ACC112 (cell line): ENCODE results near the gene FGFBP2.

ENCODE experiments used
- H2AFZ ChIP-seq: fragments of 200-600 bp; sonication (generic); one replicate; pipeline ENCODE4 v1.6.0; 2017; ENCODE audit warnings: antibody characterized with exemption, low read length; ENCODE audit not compliant: unreplicated experiment
- H3K27ac ChIP-seq: fragments of 200-600 bp; sonication (generic); 2 replicates; pipeline ENCODE4 v1.5.1; 2014; ENCODE audit warnings: low read depth, mild to moderate bottlenecking, antibody characterized with exemption, low read length, moderate library complexity
- H3K27me3 ChIP-seq: fragments of 200-600 bp; sonication (generic); 2 replicates; pipeline ENCODE4 v1.6.1; 2014; ENCODE audit warnings: mild to moderate bottlenecking, antibody characterized with exemption, low read length, moderate library complexity, mixed read lengths; ENCODE audit not compliant: insufficient read depth
- H3K36me3 ChIP-seq: fragments of 200-600 bp; sonication (generic); 2 replicates; pipeline ENCODE4 v1.6.1; 2016; ENCODE audit warnings: mild to moderate bottlenecking, antibody characterized with exemption, low read length, moderate library complexity, mixed read lengths; ENCODE audit not compliant: insufficient read depth
- H3K4me1 ChIP-seq: fragments of 200-600 bp; sonication (generic); one replicate; pipeline ENCODE4 v1.6.1; 2016; ENCODE audit warnings: low read length, mixed read lengths; ENCODE audit not compliant: insufficient read depth, unreplicated experiment, control insufficient read depth
- H3K4me3 ChIP-seq: fragments of 200-600 bp; sonication (generic); 2 replicates; pipeline ENCODE4 v1.5.1; 2014; ENCODE audit warnings: mild to moderate bottlenecking, low read depth, low read length
- H3K79me2 ChIP-seq: fragments of 200-600 bp; sonication (generic); one replicate; pipeline ENCODE4 v1.6.0; 2016; ENCODE audit warnings: low read length; ENCODE audit not compliant: control insufficient read depth, unreplicated experiment, insufficient read depth

Gene FGFBP2

DNA sequence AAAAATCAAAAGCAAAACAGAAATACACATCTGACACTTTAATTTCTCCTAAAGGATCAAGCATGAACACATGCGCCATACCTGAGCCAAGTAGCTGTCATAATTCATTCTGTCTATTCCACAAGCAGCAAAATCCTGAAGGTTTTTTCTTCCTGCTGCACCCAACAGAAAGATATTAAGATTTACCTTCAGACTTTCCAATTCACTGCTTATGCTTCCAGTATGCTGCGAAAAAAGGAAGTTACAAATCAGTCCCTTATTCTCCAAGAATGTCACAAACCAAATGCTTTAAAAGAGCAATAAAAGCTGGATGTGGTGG, 29.2 kb upstream of the FGFBP2 start:
- Histone ChIP-seq H3K4me1 (no peaks in the 10 kb centered on the region), H3K79me2 (no peaks in the 10 kb centered on the region), H3K36me3 (no peaks in the 10 kb centered on the region), H3K27ac (no peak overlapping the region), H3K4me3 (no peak overlapping the region), H2AFZ (no peak overlapping the region), H3K27me3 (peaks cover 83% of the 10 kb centered on the region)

DNA sequence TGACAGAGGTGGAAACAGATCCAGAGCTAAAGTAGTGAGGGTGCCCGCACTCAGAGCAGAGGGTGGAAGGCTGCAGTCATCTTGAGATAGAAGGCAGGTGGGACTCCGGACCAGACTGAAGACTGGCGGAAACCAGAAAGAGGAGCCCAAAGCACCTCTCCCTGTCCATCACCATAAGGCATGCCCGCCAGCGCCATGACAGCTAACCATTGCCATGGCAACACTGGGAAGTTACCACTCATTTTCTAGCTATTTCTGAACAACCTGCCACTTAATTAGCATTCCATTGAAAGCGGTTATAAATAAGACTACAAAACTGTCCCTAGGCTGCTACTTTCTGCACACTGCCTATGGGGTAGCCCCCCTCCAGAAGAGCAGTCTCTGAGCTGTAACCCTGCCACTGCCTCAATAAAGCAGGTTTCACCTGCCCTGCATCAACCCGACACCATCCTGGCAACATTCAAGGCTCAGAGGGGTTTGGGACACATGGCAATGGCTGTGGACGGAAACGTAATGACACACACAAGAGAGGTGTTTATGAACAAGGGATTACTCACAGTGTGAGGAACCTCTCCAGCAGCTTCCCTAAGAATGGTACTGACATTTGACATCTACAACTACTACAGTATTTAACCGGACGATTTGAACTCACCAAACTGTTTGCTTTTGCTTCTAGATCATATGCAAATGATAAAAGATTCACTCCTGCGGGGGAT, 27.8 kb upstream of the FGFBP2 start:
- H3K27ac ChIP-seq = no peak overlapping the region
- no peaks in the 10 kb centered on the region for H3K79me2 ChIP-seq
- H2AFZ ChIP-seq = no peak overlapping the region
- H3K27me3 ChIP-seq = peaks cover 92% of the 10 kb centered on the region
- H3K4me1 ChIP-seq = no peaks in the 10 kb centered on the region
- H3K36me3 ChIP-seq = no peaks in the 10 kb centered on the region
- no peak overlapping the region for H3K4me3 ChIP-seq

DNA sequence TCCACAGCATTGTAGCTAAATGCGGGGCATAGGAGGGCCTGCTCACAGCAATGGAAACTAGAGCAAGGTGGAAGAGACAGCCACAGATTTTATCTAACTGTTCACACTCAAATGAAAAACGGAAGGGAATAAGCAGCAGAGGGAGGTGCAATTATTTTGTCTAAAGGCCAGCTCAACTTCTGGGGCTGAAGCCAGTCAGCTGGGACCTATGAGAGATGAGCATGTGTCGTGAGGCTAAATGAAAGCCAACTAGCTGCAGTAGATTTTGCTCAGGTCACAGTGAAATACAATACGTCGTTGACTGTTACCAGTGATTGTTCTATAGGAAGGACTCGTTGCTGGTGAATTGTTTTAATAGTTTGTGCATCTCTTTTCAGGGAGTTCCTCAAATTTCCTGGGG, 26.4 kb upstream of the FGFBP2 start:
- no peak overlapping the region for H3K27ac ChIP-seq
- peaks cover 80% of the 10 kb centered on the region for H3K27me3 ChIP-seq
- H2AFZ ChIP-seq = no peak overlapping the region
- no peaks in the 10 kb centered on the region for H3K36me3 ChIP-seq
- H3K79me2 ChIP-seq = no peaks in the 10 kb centered on the region
- H3K4me3 ChIP-seq = no peak overlapping the region
- H3K4me1 ChIP-seq = no peaks in the 10 kb centered on the region

DNA sequence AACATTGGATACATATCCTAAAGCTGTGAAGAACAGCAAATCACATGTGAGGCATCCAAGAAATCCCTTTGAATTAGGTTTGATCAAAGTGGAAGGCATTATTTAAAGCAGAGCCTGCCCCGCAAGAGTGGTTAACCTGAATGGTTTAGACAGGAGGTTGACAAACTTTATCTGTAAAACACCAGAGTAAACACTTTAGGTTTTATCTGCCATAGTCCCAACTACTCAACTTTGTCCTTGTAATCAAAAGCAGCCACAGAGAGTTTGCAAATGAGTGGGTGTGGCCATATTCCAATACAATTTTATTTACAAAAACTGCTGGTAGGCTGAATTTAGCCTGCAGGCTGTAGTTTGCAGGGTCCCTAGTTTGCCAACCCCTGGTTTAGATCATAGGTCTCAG, 25.2 kb upstream of the FGFBP2 start:
- Histone ChIP-seq H3K4me1 (no peaks in the 10 kb centered on the region), H2AFZ (no peak overlapping the region), H3K27ac (no peak overlapping the region), H3K36me3 (no peaks in the 10 kb centered on the region), H3K4me3 (no peak overlapping the region), H3K79me2 (no peaks in the 10 kb centered on the region), H3K27me3 (peaks cover 77% of the 10 kb centered on the region)

DNA sequence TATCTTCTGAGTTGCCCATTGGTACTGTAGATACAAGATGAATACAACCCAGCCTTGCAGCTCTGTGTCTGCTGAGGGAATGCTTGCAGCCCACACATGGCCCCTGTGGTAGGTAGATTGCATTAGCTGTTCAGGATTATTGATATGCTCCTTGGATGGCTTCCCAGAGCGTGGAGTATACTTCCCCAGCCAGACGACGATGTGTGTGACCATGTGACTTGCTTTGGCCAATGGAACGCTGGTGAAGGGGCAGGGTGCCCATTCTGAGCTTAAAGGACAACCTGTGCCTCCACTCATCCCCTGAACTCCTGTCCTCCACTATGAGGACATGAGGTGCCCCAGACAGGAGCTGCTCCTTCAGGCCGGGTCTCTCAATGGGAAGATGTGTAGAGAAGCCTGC, 23.9 kb upstream of the FGFBP2 start:
- Histone ChIP-seq H2AFZ (no peak overlapping the region), H3K27ac (no peak overlapping the region), H3K4me1 (no peaks in the 10 kb centered on the region), H3K27me3 (peaks cover 72% of the 10 kb centered on the region), H3K79me2 (no peaks in the 10 kb centered on the region), H3K4me3 (no peak overlapping the region), H3K36me3 (no peaks in the 10 kb centered on the region)

DNA sequence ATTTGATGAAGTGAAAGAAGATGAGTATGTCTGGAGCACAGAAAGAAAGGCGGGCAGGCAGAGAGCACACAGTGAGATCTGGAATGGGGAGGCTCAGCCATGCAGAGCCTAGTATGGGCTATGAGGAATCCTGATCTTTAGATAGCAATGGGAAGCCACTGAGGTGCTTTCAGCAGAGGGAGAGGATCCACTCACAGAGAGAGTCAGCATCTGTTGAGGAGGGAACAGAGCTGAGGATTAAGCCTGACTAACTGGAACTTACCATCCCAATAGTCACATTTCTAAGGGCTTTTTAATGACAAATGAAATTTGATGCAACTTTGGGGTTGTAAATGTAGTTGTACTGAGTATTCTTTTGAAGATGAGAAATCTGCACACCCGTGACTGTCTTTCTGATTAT, 20.6 kb upstream of the FGFBP2 start:
- Histone ChIP-seq H3K36me3 (no peaks in the 10 kb centered on the region), H3K27me3 (peaks cover 49% of the 10 kb centered on the region), H3K4me3 (no peak overlapping the region), H3K79me2 (no peaks in the 10 kb centered on the region), H3K27ac (no peak overlapping the region), H3K4me1 (no peaks in the 10 kb centered on the region), H2AFZ (no peak overlapping the region)

DNA sequence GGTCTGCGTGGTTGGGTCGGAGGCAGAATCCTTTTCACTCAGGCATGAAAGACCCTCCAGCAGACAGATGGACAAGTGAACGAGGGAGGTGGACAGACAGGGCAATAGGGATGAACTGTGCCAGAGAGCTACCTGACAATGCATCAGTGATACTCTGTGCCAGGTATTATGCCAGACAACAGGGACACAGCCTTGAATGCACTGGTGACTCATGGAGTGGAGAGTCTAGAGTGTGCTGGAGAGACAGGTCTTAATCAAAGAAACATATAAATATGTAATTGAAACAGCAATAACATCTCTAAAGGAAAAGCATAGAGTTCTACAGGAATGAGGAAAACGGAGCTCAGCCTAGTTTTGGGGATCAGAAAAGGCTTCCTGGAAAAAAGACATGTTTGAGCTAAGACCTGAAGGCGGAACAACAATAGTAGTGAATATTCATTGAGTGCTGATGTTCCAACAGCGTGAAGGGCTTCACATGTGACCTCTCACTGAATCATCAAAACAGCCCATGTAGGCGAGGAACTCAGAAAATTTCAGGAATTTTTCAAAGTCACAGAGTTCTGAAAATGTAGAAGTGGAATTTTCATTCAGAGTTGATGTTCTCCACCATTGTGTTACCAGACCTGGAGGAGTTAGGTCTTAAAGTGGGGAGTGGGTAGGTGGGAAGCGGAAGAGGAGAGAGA, 20.0 kb upstream of the FGFBP2 start:
- Histone ChIP-seq H3K4me3 (no peak overlapping the region), H3K27ac (no peak overlapping the region), H3K36me3 (no peaks in the 10 kb centered on the region), H3K27me3 (peaks cover 49% of the 10 kb centered on the region), H2AFZ (no peak overlapping the region), H3K4me1 (no peaks in the 10 kb centered on the region), H3K79me2 (no peaks in the 10 kb centered on the region)

DNA sequence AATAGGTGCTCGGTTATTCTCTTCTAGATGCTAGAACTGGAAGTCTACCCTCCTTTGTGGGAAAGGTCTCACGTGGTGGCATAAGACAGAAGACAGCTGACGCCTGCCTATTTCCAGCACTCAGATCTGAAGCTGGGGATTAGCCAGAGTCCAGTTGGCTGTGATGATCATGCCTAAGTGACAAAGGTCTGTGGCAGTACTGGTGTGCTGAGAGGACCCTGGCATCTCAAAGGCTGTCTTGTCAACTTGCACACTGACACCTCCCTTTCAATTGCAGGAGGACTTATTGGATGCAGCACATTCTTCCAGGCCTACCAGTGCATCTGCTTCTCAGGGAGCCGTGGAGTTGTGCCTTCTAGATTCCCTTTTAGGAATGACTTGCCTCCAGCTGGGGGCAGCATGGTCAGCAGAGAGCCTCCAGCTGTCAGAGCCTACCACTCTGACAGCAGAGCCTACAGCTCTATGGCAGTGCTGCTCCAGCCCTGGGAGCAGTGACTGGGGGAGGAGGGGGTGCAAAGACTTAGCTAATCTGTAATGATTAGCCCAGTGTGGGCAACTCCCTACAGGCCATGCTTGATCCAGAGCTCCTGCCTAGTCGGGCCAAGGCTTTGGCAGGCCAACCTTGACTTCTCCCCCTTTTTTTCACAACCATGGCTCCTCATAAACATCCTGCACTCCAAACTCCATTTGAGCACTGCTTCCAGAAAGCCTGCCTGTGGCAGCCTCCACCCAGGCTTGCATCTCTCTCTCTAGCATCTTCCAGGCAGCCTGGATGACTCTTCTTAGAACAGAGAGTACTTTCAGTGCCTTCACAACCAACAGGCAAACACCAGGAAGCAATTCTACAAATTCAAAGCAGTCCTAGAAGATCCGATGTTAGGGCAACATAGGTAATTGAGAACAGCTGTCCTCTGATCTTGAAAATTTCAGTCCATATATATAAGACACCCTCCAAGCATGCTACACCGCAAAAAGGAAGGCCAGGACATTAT, 13.8 kb upstream of the FGFBP2 start:
- Histone ChIP-seq H3K4me3 (no peak overlapping the region), H3K27ac (no peak overlapping the region), H3K27me3 (peaks cover 71% of the 10 kb centered on the region), H3K79me2 (no peaks in the 10 kb centered on the region), H3K36me3 (no peaks in the 10 kb centered on the region), H3K4me1 (no peaks in the 10 kb centered on the region), H2AFZ (no peak overlapping the region)

DNA sequence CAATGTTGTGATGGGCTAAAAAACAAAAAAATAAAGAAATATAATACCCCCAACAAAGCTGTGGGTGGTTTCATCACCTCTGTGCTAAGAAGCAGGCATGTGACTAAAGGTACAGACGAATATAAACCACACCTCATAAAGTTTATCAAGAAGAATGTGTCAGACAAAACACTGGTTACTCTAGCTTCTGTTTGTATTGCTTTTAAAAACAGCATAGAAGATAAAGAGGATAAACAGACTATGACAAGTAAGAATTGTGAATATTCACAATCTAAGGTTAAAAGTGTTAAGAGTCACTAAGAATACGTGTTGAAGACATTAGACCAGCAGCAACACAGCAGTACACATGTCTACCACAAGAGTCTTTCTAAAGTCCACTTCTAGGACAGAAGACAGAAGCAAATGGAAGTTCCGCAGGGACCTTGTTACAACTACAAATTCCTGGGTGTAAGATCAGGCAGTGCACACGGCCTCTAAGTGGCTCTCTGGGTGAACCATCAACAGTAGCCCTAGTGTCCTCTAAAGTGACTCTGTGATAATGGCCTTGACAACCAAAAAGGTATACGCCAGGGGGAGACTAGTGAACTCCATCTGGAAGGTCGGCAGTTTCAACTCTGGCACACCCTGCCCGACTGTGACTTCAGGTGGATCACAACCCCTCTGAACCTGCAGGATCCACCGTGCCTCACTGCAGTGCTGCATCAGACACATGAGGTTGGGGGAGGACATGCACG, 8.3 kb upstream of the FGFBP2 start:
- H3K27me3 ChIP-seq = peaks cover 67% of the 10 kb centered on the region
- no peaks in the 10 kb centered on the region for H3K36me3 ChIP-seq
- H3K4me3 ChIP-seq = no peak overlapping the region
- H3K79me2 ChIP-seq = no peaks in the 10 kb centered on the region
- no peak overlapping the region for H2AFZ ChIP-seq
- H3K27ac ChIP-seq = no peak overlapping the region
- H3K4me1 ChIP-seq = no peaks in the 10 kb centered on the region

DNA sequence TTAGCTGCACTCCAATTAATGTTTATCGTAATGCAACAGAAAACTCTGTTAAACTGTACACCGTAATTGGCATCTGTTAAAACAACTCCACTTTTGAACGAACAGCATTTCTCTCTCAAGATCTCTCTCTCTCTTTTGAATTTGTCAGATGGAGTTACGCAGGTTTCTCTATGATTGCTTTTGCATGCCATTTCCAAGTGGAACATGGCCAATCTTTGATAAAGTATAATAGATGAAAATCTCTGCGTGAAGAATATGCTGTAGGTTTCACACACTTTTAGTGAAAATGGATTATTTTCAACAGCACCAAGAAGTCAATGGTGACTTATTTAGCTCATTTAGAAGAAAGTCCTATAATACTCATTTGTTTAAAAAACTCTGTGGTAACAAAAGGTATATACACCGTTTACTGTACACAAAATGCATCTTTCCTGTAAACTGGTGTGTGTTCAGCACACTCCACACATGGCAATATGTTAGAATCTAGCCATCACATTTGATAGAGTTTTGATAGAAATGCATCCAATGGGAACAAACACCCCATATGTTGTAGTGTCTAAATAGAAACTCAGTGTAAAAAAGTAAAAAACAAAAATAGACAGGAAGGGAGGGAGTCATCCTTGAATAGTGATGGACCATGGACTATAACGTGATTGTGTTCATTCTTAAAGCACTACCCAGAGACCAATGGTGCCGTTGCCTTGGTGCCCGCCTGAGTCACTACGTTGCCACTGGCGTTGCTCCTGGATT, 5.8 kb upstream of the FGFBP2 start:
- Histone ChIP-seq H3K4me3 (no peak overlapping the region), H3K27ac (no peak overlapping the region), H3K27me3 (peaks cover 49% of the 10 kb centered on the region), H3K36me3 (no peaks in the 10 kb centered on the region), H2AFZ (no peak overlapping the region), H3K4me1 (no peaks in the 10 kb centered on the region), H3K79me2 (no peaks in the 10 kb centered on the region)
